K562 (cell line): ENCODE results near the gene RPE. TPM values are rescaled to one million over a fixed set of nuclear protein-coding genes. Genes with fewer than 3 reads are reported as not detected.

ENCODE experiments used
- ATAC-seq: fragments of 200-7000 bp; cut with Tn5 transposase; 3 replicates; pipeline ENCODE4 v1.9.1; 2020; ENCODE audit warnings: moderate library complexity
- BruUV-seq: library from RNA; stranded (reverse); fragments of 400-500 nt; replicated peaks from 2 replicates; lab custom pipeline; 2021; lab: Mats Ljungman, UMichigan
- CTCF ChIA-PET: fragments of 300-600 bp; formaldehyde crosslinking; extraction: SDS; loops from one replicate; lab custom pipeline; 2021; ENCODE audit warnings: low intra/inter-chr PET ratio; lab: Yijun Ruan, JAX
- POLR2A ChIA-PET: fragments of 300-600, 350-650 bp; sonication (Branson Sonifier 250); formaldehyde crosslinking; extraction: SDS; loops from one replicate; lab custom pipeline; 2021; ENCODE audit warnings: antibody characterized with exemption, inconsistent platforms; lab: Yijun Ruan, JAX
- DNase-seq, 4 experiments: peaks; one replicate each; pipeline versions ENCODE4 v3.0.0 to v3.0.0-alpha.2; 2011 to 2018; ENCODE audit warnings: low spot score in 3 of 4, mixed read lengths in 3 of 4; ENCODE audit errors: extremely low read depth in 1 of 4
- FAIRE-seq: peaks from 2 replicates; lab custom pipeline; 2011; peaks lifted over from hg19 to GRCh38; lab: Jason Lieb, UNC
- H2AFZ ChIP-seq: 2 replicates; pipeline ENCODE4 v1.6.0; 2011; ENCODE audit warnings: low read depth, low read length, control low read depth, inconsistent platforms
- H3K27ac ChIP-seq: fragments of 200-600 bp; 3 replicates; pipeline ENCODE4 v1.8.0; 2011; ENCODE audit warnings: low read depth, mild to moderate bottlenecking, control low read depth, inconsistent platforms, low read length, moderate library complexity, mixed read lengths; ENCODE audit errors: extremely low read depth
- H3K27me3 ChIP-seq, 2 experiments: fragments of 300-600 bp in 1 of 2; 2 replicates in 1 of 2; 3 replicates in 1 of 2; pipeline versions ENCODE4 v1.6.0 to v1.8.0; 2011; ENCODE audit warnings: inconsistent platforms in 2 of 2, low read length in 2 of 2, mild to moderate bottlenecking in 1 of 2, mixed read lengths in 1 of 2, moderate library complexity in 1 of 2; ENCODE audit not compliant: control insufficient read depth in 2 of 2, insufficient read depth in 2 of 2
- H3K36me3 ChIP-seq: fragments of 300-600 bp; 3 replicates; pipeline ENCODE4 v1.8.0; 2011; ENCODE audit warnings: mild to moderate bottlenecking, low read length, inconsistent platforms; ENCODE audit not compliant: control insufficient read depth, insufficient read depth
- H3K4me1 ChIP-seq, 2 experiments: fragments of 200-600 bp in 1 of 2; replicated peaks in 1 of 2; 2 replicates in 1 of 2; 3 replicates in 1 of 2; pipeline versions ENCODE4 v1.5.1 to v1.8.0; 2011; ENCODE audit warnings: inconsistent platforms in 2 of 2, low read length in 2 of 2, mild to moderate bottlenecking in 1 of 2, mixed read lengths in 1 of 2, moderate library complexity in 1 of 2; ENCODE audit not compliant: control insufficient read depth in 2 of 2, insufficient read depth in 2 of 2
- H3K4me2 ChIP-seq: 2 replicates; pipeline ENCODE4 v1.6.1; 2011; ENCODE audit warnings: low read length, control low read depth, inconsistent platforms, mixed read lengths; ENCODE audit not compliant: insufficient read depth
- H3K4me3 ChIP-seq: fragments of 200-600 bp; sonication (generic), shearing (Covaris generic); 2 replicates; pipeline ENCODE4 v1.5.1; 2016; ENCODE audit warnings: control low read depth, inconsistent platforms
- H3K79me2 ChIP-seq: fragments of 200-600 bp; 3 replicates; pipeline ENCODE4 v1.8.0; 2011; ENCODE audit warnings: low read length, inconsistent platforms; ENCODE audit not compliant: control insufficient read depth, insufficient read depth
- H3K9ac ChIP-seq, 2 experiments: 2 replicates each; pipeline versions ENCODE4 v1.6.0 to v1.6.1; 2011; ENCODE audit warnings: low read depth in 2 of 2, low read length in 2 of 2, control low read depth in 1 of 2, inconsistent platforms in 1 of 2, mild to moderate bottlenecking in 1 of 2, mixed read lengths in 1 of 2; ENCODE audit not compliant: insufficient read depth in 1 of 2
- H3K9me1 ChIP-seq: one replicate; pipeline ENCODE4 v1.6.0; 2011; ENCODE audit warnings: inconsistent platforms, mild to moderate bottlenecking, low read length, moderate library complexity; ENCODE audit not compliant: control insufficient read depth, insufficient read depth
- H3K9me3 ChIP-seq: replicated peaks from 2 replicates; pipeline ENCODE4 v1.5.1; 2011; ENCODE audit warnings: low read depth, low read length, inconsistent platforms; ENCODE audit not compliant: control insufficient read depth, insufficient read depth
- H4K20me1 ChIP-seq: replicated peaks from 2 replicates; pipeline ENCODE4 v1.6.1; 2011; ENCODE audit warnings: low read length, inconsistent platforms, mixed read lengths; ENCODE audit not compliant: control insufficient read depth, insufficient read depth
- CC2D1A ChIP-seq: fragments of 450-650 bp; IDR thresholded peaks from 2 replicates; pipeline ENCODE4 v1.6.1; 2017; ENCODE audit warnings: mild to moderate bottlenecking
- HDAC1 ChIP-seq, 2 experiments: fragments of 450-650 bp; IDR thresholded peaks; 2 replicates each; pipeline ENCODE4 v1.6.1; 2016 to 2017; ENCODE audit warnings: inconsistent platforms in 1 of 2, mild to moderate bottlenecking in 1 of 2, moderate library complexity in 1 of 2
- ID3 ChIP-seq, 2 experiments: fragments of 250-450 bp in 1 of 2; fragments of 450-650 bp in 1 of 2; sonication (Bioruptor Pico) in 1 of 2; IDR thresholded peaks; 2 replicates each; pipeline versions ENCODE4 v1.6.1 to v1.8.0; 2016 to 2021; ENCODE audit warnings: mild to moderate bottlenecking in 2 of 2, moderate library complexity in 2 of 2, missing compliant biosample characterization in 1 of 2, missing genetic modification characterization in 1 of 2
- MYBL2 ChIP-seq, 2 experiments: fragments of 450-650 bp in 1 of 2; sonication (generic) in 1 of 2; formaldehyde crosslinking in 1 of 2; IDR thresholded peaks; 2 replicates each; pipeline versions ENCODE4 v1.6.1 to v1.8.1; 2017 to 2022; ENCODE audit warnings: borderline replicate concordance in 1 of 2, inconsistent platforms in 1 of 2, low read depth in 1 of 2, mild to moderate bottlenecking in 1 of 2, missing genetic modification reagents in 1 of 2, moderate library complexity in 1 of 2
- OTX1 ChIP-seq: fragments of 450-650 bp; formaldehyde crosslinking; IDR thresholded peaks from 2 replicates; pipeline ENCODE4 v1.4.0; 2022; ENCODE audit warnings: mild to moderate bottlenecking
- ZBTB12 ChIP-seq: fragments of 250-450 bp; sonication (Bioruptor Pico); IDR thresholded peaks from 2 replicates; pipeline ENCODE4 v1.4.0; 2020
- ZNF212 ChIP-seq: fragments of 450-650 bp; formaldehyde crosslinking; IDR thresholded peaks from 2 replicates; pipeline ENCODE4 v1.4.0; 2020; ENCODE audit warnings: mild to moderate bottlenecking
- ZNF318 ChIP-seq, 2 experiments: fragments of 450-650 bp; IDR thresholded peaks; 2 replicates each; pipeline ENCODE4 v1.6.1; 2016; ENCODE audit warnings: mild to moderate bottlenecking in 2 of 2, borderline replicate concordance in 1 of 2, low read depth in 1 of 2, moderate library complexity in 1 of 2
- ZZZ3 ChIP-seq: fragments of 450-650 bp; IDR thresholded peaks from 2 replicates; pipeline ENCODE4 v1.6.1; 2016; ENCODE audit warnings: antibody characterized with exemption, mild to moderate bottlenecking, moderate library complexity
- WGBS: fragments of 100-300 bp; shearing (Covaris generic); methylation state at CpG from one replicate; pipeline ENCODE4 v1.1.6; 2016; ENCODE audit warnings: low coverage, mixed read lengths; ENCODE audit not compliant: insufficient coverage; ENCODE audit errors: missing lambda C conversion rate; 5-methylcytosine and 5-hydroxymethylcytosine counted together
- in situ Hi-C: fragments of 300-500 bp; cut with MboI; formaldehyde crosslinking; loops from 4 replicates; pipeline ENCODE4 v1.15.0; 2018; ENCODE audit warnings: inconsistent platforms, mixed read lengths
- intact Hi-C: fragments of 100-400 bp; cut with micrococcal nuclease; formaldehyde crosslinking; loops from 2 replicates; pipeline ENCODE4 v1.14.2; 2022
- polyA plus RNA-seq, 8 experiments: library from polyadenylated mRNA; depleted of rRNA in 4 of 8; stranded (reverse) in 5 of 8; unstranded in 3 of 8; fragments of >200 nt; fragmentation: Nextera tagmentation in 2 of 8; fragmentation: Illumina TruSeq in 1 of 8; extraction: Ambion mirVana in 2 of 8; extraction: Trizol in 1 of 8; gene quantifications; 2 replicates each; pipeline versions ENCODE4 v1.2.1 to v1.2.3, GENCODE V29; 2011 to 2014; ENCODE audit warnings: inconsistent platforms in 1 of 8, missing spikeins in 1 of 8
- total RNA-seq, 7 experiments: library from RNA; depleted of rRNA in 6 of 7; stranded (reverse); fragments of >200 nt in 6 of 7; fragmentation: Illumina TruSeq in 2 of 7; extraction: Trizol in 2 of 7; gene quantifications; 2 replicates each; pipeline versions ENCODE4 v1.2.1 to v1.2.3, GENCODE V29; 2011 to 2021; ENCODE audit warnings: low replicate concordance in 1 of 7

Gene RPE
- total and polyA plus RNA-seq, 9 of the 15 experiments (the other 6 are each of a cell fraction or from before 2014, with no cell fraction given): 33.5 to 65.3 (median 50.4) TPM

GRCh38 chr2:209974576-209974975, 27.9 kb upstream of the RPE start:
- 0% methylated on average over 1 of the region's 1 CpG for WGBS
- POLR2A ChIA-PET: no interaction called here
- Histone ChIP-seq H3K27ac (no peak overlapping the region), H3K27me3 (peaks cover 0 to 7% of the 10 kb centered on the region in 2 experiments; a peak in 1 of 5 replicates), H3K9ac (no peak overlapping the region), H3K4me3 (no peak overlapping the region), H3K79me2 (no peaks in the 10 kb centered on the region), H4K20me1 (no peaks in the 10 kb centered on the region), H3K4me2 (no peak overlapping the region), H2AFZ (no peak overlapping the region), H3K4me1 (no peaks in the 10 kb centered on the region), H3K36me3 (no peaks in the 10 kb centered on the region), H3K9me1 (no peaks in the 10 kb centered on the region), H3K9me3 (no peaks in the 10 kb centered on the region)
- intact Hi-C loops (no loop called here), in situ Hi-C loops (no loop called here)
- BruUV-seq: no TSS peak
- FAIRE-seq: no peak
- no peak for DNase-seq
- ATAC-seq: no peak
- CTCF ChIA-PET: no interaction called here
- TF ChIP-seq CC2D1A: no peak
- no peak for TF ChIP-seq OTX1 (CRISPR knock-in tag)
- no peak for TF ChIP-seq ZBTB12
- no peak for TF ChIP-seq ZNF318 (IDR thresholded peaks at IDR 0.05; ENCODE audit: borderline replicate concordance in 1 of 2, low read depth in 1 of 2)
- no peak for TF ChIP-seq MYBL2 (IDR thresholded peaks at IDR 0.05; ENCODE audit: low read depth)
- no peak for TF ChIP-seq MYBL2 (CRISPR knock-in tag; IDR thresholded peaks at IDR 0.05; ENCODE audit: borderline replicate concordance)
- TF ChIP-seq ID3 (CRISPR knock-in tag; IDR thresholded peaks at IDR 0.05): no peak
- TF ChIP-seq ID3 (tag; IDR thresholded peaks at IDR 0.05): no peak
- TF ChIP-seq ZNF212 (CRISPR knock-in tag): no peak
- TF ChIP-seq ZZZ3: no peak
- TF ChIP-seq HDAC1 (IDR thresholded peaks at IDR 0.05): no peak
